Stimulated activated CD4-positive, alpha-beta T cell treated with anti-CD3 and anti-CD28 coated beads, TNF-alpha, amount 100 ng/mL, for 1 hour (primary cell): ENCODE measurements around the gene POMGNT2.

ENCODE experiments used
- DNase-seq, 3 donors: peaks; one replicate each; pipeline ENCODE4 v3.0.0-alpha.2; 2020; ENCODE audit warnings: low read depth in 3 of 3, low spot score in 1 of 3

Gene POMGNT2

GRCh38 chr3:43105596-43106292 lies at the start of gene POMGNT2:
POMGNT2 (minus strand) TSS chr3:43106079; CDS start chr3:43081431, 24,648 bp downstream.
- peak; percentile 67 to 79 (median 79) for DNase-seq

DNA sequence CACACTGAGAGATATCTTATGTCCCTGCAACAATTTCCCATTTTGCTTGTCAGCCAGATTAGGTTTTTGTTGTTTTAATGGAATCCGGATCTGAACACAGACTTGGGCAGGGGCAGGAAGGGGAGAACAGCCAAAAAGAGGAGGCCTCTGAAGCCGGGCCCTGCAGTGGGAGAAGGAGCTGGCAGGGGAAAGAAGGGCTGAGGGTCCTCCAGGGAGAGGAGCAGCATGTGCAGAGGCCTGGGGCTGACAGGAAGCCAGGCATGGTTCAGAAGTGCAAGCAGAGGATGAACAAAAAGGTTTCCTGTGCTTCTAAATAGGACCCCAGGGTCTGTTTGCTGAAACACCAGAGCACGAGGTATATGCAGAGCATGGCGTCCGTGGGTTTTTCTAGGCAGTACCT lies 49.1 kb upstream of the POMGNT2 start:
- no peak for DNase-seq

DNA sequence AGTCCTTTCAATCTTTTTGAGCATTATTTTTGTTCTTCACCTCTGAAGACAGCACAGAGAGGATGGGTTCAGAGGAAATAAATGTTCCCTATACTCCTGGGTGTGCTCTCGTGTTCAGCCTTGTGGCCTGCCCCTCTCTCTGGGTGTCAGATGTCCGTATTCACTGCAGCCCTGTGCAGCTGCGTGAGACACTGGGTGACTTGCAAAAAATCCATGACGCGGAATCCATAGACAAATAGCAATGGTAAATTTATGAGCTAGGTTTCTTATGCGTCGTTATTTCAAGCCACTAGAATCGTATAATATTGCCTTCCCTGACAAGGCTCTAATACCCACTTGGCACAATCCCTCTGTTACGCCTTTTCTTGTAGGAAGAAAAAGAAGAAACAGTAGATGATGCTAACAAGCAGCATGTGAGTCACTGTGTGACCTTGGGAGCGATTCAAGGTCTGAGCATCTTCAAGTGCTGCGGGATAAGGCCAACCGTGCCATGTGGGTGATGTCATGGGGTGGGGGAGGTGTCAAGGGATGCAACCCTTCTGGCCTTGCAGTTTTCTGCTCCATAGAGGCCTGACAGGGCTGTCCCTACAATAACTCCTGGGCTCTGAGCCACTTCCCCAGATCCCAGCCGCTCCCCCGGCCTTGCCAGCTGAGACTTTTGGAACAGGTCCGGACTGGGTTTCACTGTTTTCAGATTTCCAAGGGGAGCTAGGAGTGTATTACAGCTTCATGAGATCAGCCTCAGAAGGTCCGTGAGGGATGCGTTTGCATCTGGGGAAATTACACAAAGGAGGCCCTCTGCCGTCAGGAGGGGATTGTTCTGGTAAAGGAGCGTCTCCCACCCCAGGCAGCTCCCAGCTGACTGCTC lies 47.6 kb upstream of the POMGNT2 start:
- DNase-seq, result no peak

DNA sequence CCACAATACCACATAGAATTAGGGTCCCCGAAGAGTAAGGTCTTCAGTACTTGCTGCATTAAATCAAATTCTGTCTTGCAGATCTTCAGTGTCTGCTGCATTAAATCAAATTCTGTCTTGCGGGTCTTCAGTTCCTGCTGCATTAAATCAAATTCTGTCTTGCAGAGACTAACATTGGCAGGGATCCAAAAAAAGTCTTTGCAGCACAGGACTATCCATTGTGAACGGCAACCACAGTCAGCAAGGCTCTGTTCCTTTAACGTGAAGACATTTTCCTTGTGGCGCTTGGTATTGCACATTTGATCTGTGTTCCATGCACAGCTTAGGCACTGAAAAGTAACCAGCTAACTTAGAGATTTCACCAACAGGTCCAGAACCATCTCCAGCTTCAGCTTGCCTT lies 46.8 kb upstream of the POMGNT2 start:
- no peak for DNase-seq

- no peak for DNase-seq
These were observed 42.2 kb upstream of the POMGNT2 start for GRCh38 chr3:43148033-43148432.

- no peak for DNase-seq
These were observed 40.7 kb upstream of the POMGNT2 start for GRCh38 chr3:43146599-43146998.

- no peak for DNase-seq
These were observed 39.0 kb upstream of the POMGNT2 start for GRCh38 chr3:43144761-43145490.

GRCh38 chr3:43142472-43142871 lies 36.6 kb upstream of the POMGNT2 start:
- DNase-seq, result no peak

- DNase-seq, result no peak
These were observed 32.8 kb upstream of the POMGNT2 start for GRCh38 chr3:43138488-43139231.

- DNase-seq, result no peak
These were observed 27.2 kb upstream of the POMGNT2 start for GRCh38 chr3:43132870-43133636.

DNA sequence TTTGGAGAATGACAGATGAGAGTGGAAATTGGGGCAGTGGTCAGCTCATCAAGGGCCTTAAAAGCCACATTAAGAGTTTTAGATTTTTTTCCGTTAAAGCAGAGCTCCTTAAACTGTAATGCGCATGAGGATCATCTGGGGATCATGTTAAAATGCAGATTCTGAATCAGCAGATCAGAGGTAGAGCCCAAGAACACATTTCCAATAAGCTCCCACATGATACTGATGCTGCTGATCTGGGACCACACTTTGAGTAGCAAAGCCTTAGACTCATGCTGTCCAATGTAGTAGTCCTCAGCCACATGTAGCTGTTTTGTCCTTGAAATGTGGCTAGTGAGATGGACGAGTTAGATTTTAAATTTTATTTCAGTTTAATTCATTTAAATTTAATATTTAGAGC lies 26.3 kb upstream of the POMGNT2 start:
- no peak for DNase-seq

DNA sequence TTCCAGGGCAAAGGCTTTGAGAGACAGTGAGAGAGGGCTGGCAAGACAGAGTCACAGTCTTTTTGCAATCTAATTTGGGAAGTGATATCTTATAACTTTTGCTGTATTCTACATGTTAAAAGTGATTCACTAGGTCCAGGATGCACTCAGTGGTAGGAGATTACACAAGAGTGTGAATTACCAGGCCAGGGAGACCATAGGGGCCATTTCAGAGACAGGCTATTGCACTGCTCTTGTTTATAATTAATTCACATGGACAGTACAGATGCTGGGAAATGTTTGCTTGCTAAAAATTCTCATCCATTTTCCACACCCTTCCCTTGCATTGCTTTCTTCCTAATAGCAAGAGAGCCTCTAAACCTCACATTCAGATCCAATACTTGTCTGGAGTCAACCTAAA lies 22.6 kb upstream of the POMGNT2 start:
- DNase-seq, result no peak

- DNase-seq, result no peak
These were observed 20.7 kb upstream of the POMGNT2 start for GRCh38 chr3:43126536-43126935.

GRCh38 chr3:43123895-43124294 lies 18.0 kb upstream of the POMGNT2 start:
- no peak for DNase-seq

GRCh38 chr3:43120937-43121336 lies 15.1 kb upstream of the POMGNT2 start:
- no peak for DNase-seq

DNA sequence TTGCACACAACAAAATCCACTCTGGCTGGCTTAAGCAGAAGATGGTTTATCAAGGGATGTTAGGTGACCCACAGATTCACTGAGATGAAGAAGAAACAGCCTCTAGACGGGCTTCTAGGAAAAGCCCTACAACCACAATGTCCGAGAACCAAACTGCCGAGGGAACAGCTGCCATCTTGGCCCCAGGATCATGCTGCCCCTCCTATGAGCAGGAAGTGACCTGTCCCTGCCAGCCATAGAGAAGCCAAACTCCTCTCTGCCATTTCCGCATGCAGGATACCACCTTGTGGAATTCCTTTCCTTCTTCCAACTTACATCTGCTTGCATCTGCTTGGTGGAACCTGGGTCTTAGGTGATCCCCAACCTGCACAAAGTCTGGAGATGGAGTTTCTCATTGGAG lies 11.4 kb upstream of the POMGNT2 start:
- no peak for DNase-seq

DNA sequence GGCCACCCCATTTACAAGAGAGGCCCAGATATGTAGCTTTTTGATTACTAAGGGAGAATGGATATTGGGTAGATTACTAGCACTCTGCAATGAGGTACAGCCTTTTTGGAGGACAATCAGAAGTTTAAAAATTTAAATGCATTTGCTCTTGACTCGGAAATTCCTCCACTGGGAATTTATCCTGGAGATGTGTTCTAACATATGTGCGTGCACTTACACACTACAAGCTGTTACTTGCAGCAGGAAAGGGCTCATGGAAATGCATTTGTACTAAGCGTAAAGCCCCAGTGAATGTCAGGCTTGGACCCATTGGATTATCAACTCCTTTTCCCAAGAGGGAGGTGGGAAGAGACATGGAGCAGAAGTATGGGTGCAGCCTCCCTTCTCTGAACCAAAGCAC lies 7.8 kb upstream of the POMGNT2 start:
- DNase-seq, result no peak

GRCh38 chr3:43106293-43106628 lies 382 bp upstream of the POMGNT2 start:
- no peak for DNase-seq

DNA sequence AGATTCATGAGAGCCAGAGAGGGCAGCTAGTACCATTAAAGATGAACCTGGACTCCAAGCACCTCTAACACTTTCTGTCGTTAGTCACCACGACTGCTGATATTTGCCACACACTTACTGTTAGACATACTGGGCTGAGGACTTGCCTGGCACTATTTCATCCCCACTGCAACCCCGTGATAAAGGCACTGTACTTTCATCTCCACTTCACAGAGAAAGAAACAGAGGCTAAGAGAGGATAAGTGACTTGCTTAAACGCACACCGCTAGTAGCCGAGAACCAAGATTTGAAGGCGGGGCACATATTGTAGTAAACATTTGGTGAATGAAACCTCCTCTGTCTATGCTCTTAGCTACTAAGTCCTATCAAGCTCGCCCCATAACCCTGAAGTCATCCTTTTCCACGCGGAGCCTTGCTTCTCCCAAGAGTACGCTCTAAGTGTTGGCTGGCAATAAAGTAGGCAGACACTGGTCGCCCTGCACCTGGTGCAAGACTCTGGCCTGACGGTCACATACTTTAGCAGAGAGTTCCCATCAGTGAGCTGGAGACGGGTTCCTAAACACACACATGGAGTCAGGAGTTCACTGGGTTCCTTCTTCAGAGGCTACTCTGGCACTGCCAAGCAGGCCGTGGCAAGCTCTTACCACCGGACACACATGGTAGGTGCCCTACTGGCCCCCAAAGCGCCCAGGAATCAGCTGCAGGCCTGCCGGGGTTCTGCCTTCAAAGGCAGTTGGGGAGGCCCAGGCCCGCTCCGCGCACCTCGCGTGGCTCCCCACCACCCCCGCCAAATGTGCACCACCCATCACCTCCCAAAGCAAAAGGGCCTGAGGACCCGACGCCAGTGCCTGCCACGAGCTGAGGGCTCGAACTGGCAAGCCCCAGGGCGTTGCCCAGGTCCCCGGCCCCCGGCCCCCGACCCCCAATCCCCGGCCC lies 951 bp downstream of the POMGNT2 start:
- DNase-seq, result no peak
